H1 (cell line): ENCODE data around the gene NRN1L. TPM values are rescaled to one million over a fixed set of nuclear protein-coding genes. Genes with fewer than 3 reads are reported as not detected.

Experiments
- TBP ChIP-seq: IDR thresholded peaks from 2 replicates; pipeline ENCODE4 v1.6.1; 2011; ENCODE audit warnings: low read depth, low read length, improper control_type of control experiment
- polyA plus RNA-seq, 7 experiments: library from polyadenylated mRNA; depleted of rRNA in 3 of 7; stranded (reverse) in 5 of 7; unstranded in 2 of 7; fragments of >200 nt in 5 of 7; fragments of 200-250 nt in 2 of 7; gene quantifications; 1 replicate in 5 of 7; 2 replicates in 1 of 7; 4 replicates in 1 of 7; pipeline versions ENCODE4 v1.2.1 to v1.2.3, GENCODE V29; 2011 to 2013; ENCODE audit warnings: missing spikeins in 2 of 7, mixed read lengths in 2 of 7
- total RNA-seq: library from RNA; stranded (reverse); fragmentation: NEBNext Ultra II Directional; extraction: Animal tissue kit (Norgen Biotek cat#: 25700); gene quantifications from 2 replicates; pipeline ENCODE4 v1.2.1, GENCODE V29; 2021
- TF ChIP-seq, protein P1 (sequence below): IDR thresholded peaks from 2 replicates; pipeline ENCODE4 v1.6.1; 2011; ENCODE audit warnings: low read depth, mild to moderate bottlenecking, low read length; ENCODE audit not compliant: insufficient read depth

The NRN1L gene
- total and polyA plus RNA-seq, 2 of the 8 experiments (the other 6 are each of a cell fraction or from before 2014, with no cell fraction given): 4.1 to 35.2 TPM

DNA sequence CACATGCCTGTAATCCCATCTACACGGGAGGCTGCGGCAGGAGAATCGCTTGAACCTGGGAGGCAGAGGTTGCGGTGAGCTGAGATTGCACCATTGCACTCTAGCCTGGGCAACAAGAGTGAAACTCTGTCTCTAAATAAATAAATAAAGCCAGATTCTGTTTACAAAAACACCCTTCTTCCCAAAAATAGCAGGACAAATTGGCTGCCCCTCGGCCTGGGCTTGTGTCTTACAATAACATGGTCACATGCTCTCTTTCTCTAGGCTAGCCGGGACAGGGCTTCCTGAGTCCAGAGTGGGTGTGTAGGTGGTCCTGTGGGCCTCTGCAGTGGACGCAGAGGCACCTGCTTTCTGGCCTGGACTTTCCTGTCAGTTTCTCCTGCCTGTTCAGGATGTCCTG is 15.0 kb upstream of the NRN1L start (continued):
- TF ChIP-seq, protein P1, sequence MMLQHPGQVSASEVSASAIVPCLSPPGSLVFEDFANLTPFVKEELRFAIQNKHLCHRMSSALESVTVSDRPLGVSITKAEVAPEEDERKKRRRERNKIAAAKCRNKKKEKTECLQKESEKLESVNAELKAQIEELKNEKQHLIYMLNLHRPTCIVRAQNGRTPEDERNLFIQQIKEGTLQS: no peak
- no peak for TF ChIP-seq TBP
